HG03095 (cell line): ENCODE data around the gene PRELID1.
"Not testable (repeated sequence)": the region's sequence is repeated elsewhere in the genome, so short reads cannot be mapped to it uniquely, and the experiment has no call there.

ENCODE experiments used
- ATAC-seq: cut with Tn5 transposase; IDR thresholded peaks from one replicate; pipeline ENCODE4 v1.9.1; 2021; ENCODE audit warnings: moderate library complexity; ENCODE audit not compliant: unreplicated experiment

Gene PRELID1

GRCh38 chr5:177303121-177303924 is at the start of gene PRELID1, which contains the start of gene RAB24:
Gene PRELID1, plus strand, starts transcription at chr5:177303799. Its CDS starts 187 bp downstream, at chr5:177303986.
Gene RAB24, minus strand, starts transcription at chr5:177303719. Its CDS starts 431 bp downstream, at chr5:177303288.
- ATAC-seq, result peak; percentile 45

- ATAC-seq, result no peak
Observed at GRCh38 chr5:177256296-177256695, 47.3 kb upstream of the PRELID1 start.

GRCh38 chr5:177258711-177259110 is 44.9 kb upstream of the PRELID1 start:
- not testable (repeated sequence) for ATAC-seq

GRCh38 chr5:177260961-177261360 is 42.6 kb upstream of the PRELID1 start:
- no peak for ATAC-seq

GRCh38 chr5:177261510-177261909 is 42.1 kb upstream of the PRELID1 start:
- no peak for ATAC-seq

GRCh38 chr5:177264178-177264577 is 39.4 kb upstream of the PRELID1 start:
- no peak for ATAC-seq

- ATAC-seq, result no peak
Observed at GRCh38 chr5:177265395-177265794, 38.2 kb upstream of the PRELID1 start.

- ATAC-seq, result no peak
Observed at GRCh38 chr5:177269232-177269895, 34.2 kb upstream of the PRELID1 start.

GRCh38 chr5:177269976-177270375 is 33.6 kb upstream of the PRELID1 start:
- no peak for ATAC-seq

GRCh38 chr5:177270653-177271052 is 32.9 kb upstream of the PRELID1 start:
- no peak for ATAC-seq

GRCh38 chr5:177271113-177271512 is 32.5 kb upstream of the PRELID1 start:
- no peak for ATAC-seq

- no peak for ATAC-seq
Observed at GRCh38 chr5:177275883-177276282, 27.7 kb upstream of the PRELID1 start.

- ATAC-seq, result no peak
Observed at GRCh38 chr5:177276886-177277285, 26.7 kb upstream of the PRELID1 start.

GRCh38 chr5:177288191-177288590 is 15.4 kb upstream of the PRELID1 start:
- ATAC-seq, result no peak

- ATAC-seq, result no peak
Observed at GRCh38 chr5:177290816-177291596, 12.6 kb upstream of the PRELID1 start.

- no peak for ATAC-seq
Observed at GRCh38 chr5:177291735-177292134, 11.9 kb upstream of the PRELID1 start.

- ATAC-seq, result no peak
Observed at GRCh38 chr5:177293819-177294581, 9.6 kb upstream of the PRELID1 start.

- ATAC-seq, result no peak
Observed at GRCh38 chr5:177294632-177295031, 9.0 kb upstream of the PRELID1 start.

- no peak for ATAC-seq
Observed at GRCh38 chr5:177295924-177296323, 7.7 kb upstream of the PRELID1 start.

GRCh38 chr5:177296581-177296980 is 7.0 kb upstream of the PRELID1 start:
- no peak for ATAC-seq

GRCh38 chr5:177297922-177298321 is 5.7 kb upstream of the PRELID1 start:
- no peak for ATAC-seq
